GM21423 (cell line): ENCODE data around the gene XRCC3.

ENCODE experiments used
- ATAC-seq: cut with Tn5 transposase; IDR thresholded peaks from one replicate; pipeline ENCODE4 v1.9.1; 2021; ENCODE audit warnings: mild to moderate bottlenecking, moderate library complexity; ENCODE audit not compliant: unreplicated experiment

Gene XRCC3

GRCh38 chr14:103696070-103696402, 19.2 kb downstream of the XRCC3 start:
- no peak for ATAC-seq

- no peak for ATAC-seq
These were observed 19.8 kb downstream of the XRCC3 start for GRCh38 chr14:103695296-103696069.

GRCh38 chr14:103694572-103695026, 20.7 kb downstream of the XRCC3 start:
- ATAC-seq = no peak

- no peak for ATAC-seq
These were observed 21.7 kb downstream of the XRCC3 start for GRCh38 chr14:103693515-103693914.

GRCh38 chr14:103692871-103693270, 22.4 kb downstream of the XRCC3 start:
- no peak for ATAC-seq

GRCh38 chr14:103692159-103692558, 23.1 kb downstream of the XRCC3 start:
- ATAC-seq = peak; percentile 15

- ATAC-seq = peak; percentile 65
These were observed 23.6 kb downstream of the XRCC3 start for GRCh38 chr14:103691655-103692054.

GRCh38 chr14:103690332-103690731, 24.9 kb downstream of the XRCC3 start:
- ATAC-seq = no peak

GRCh38 chr14:103688906-103689902, 26.0 kb downstream of the XRCC3 start:
- ATAC-seq = peak; percentile 50

GRCh38 chr14:103688441-103688840, 26.8 kb downstream of the XRCC3 start:
- ATAC-seq = no peak

- ATAC-seq = no peak
These were observed 27.5 kb downstream of the XRCC3 start for GRCh38 chr14:103687712-103688111.

- ATAC-seq = no peak
These were observed 28.3 kb downstream of the XRCC3 start for GRCh38 chr14:103686831-103687485.

GRCh38 chr14:103685276-103686211, 29.7 kb downstream of the XRCC3 start:
- ATAC-seq = no peak

- ATAC-seq = no peak
These were observed 30.4 kb downstream of the XRCC3 start for GRCh38 chr14:103684871-103685270.

GRCh38 chr14:103684471-103684870, 30.8 kb downstream of the XRCC3 start:
- ATAC-seq = no peak

GRCh38 chr14:103683139-103683538, 32.1 kb downstream of the XRCC3 start:
- ATAC-seq = no peak

GRCh38 chr14:103680491-103681231, 34.6 kb downstream of the XRCC3 start:
- no peak for ATAC-seq

- ATAC-seq = peak; percentile 90
These were observed 35.9 kb downstream of the XRCC3 start for GRCh38 chr14:103679351-103679750.

GRCh38 chr14:103676881-103677675, 38.2 kb downstream of the XRCC3 start:
- no peak for ATAC-seq
